SK-N-SH treated with all-trans-retinoic acid at 6 μM for 48 hours (cell line): Measurements from ENCODE around the gene FDX2.

ENCODE experiments used
- ATAC-seq: fragments of 200-7000 bp; cut with Tn5 transposase; 3 replicates; pipeline ENCODE4 v1.9.1; 2020; ENCODE audit warnings: mild to moderate bottlenecking, moderate library complexity
- ARNTL ChIP-seq: fragments of 450-650 bp; formaldehyde crosslinking; IDR thresholded peaks from 2 replicates; pipeline ENCODE4 v1.5.0; 2020; ENCODE audit warnings: low read depth, mild to moderate bottlenecking, moderate library complexity, borderline replicate concordance
- BACH2 ChIP-seq: fragments of 250-450 bp; sonication (Bioruptor Pico); IDR thresholded peaks from 2 replicates; pipeline ENCODE4 v1.9.0; 2021; ENCODE audit warnings: mild to moderate bottlenecking, borderline replicate concordance
- CSDC2 ChIP-seq: fragments of 250-450 bp; sonication (Bioruptor Pico); IDR thresholded peaks from 2 replicates; pipeline ENCODE4 v1.5.0; 2020; ENCODE audit warnings: mild to moderate bottlenecking, moderate library complexity
- CSRNP3 ChIP-seq: fragments of 250-450 bp; sonication (Bioruptor Pico); IDR thresholded peaks from 2 replicates; pipeline ENCODE4 v1.5.1; 2021; ENCODE audit warnings: mild to moderate bottlenecking, moderate library complexity
- ESRRG ChIP-seq: fragments of 250-450 bp; sonication (Bioruptor Pico); IDR thresholded peaks from 2 replicates; pipeline ENCODE4 v1.6.1; 2021; ENCODE audit warnings: mild to moderate bottlenecking
- GLIS3 ChIP-seq: fragments of 250-450 bp; sonication (Bioruptor Pico); IDR thresholded peaks from 2 replicates; pipeline ENCODE4 v1.5.0; 2020; ENCODE audit warnings: mild to moderate bottlenecking, moderate library complexity
- ISL1 ChIP-seq: fragments of 250-450 bp; sonication (Bioruptor Pico); IDR thresholded peaks from 2 replicates; pipeline ENCODE4 v2.1.2; 2022; ENCODE audit warnings: mild to moderate bottlenecking, moderate library complexity
- OSR1 ChIP-seq: fragments of 250-450 bp; sonication (Bioruptor Pico); IDR thresholded peaks from 2 replicates; pipeline ENCODE4 v1.8.0; 2022; ENCODE audit warnings: moderate library complexity, mild to moderate bottlenecking, inconsistent platforms
- PATZ1 ChIP-seq: fragments of 250-450 bp; sonication (Bioruptor Pico); IDR thresholded peaks from 2 replicates; pipeline ENCODE4 v1.8.0; 2020; ENCODE audit warnings: mild to moderate bottlenecking, moderate library complexity, borderline replicate concordance
- POU6F1 ChIP-seq: fragments of 250-450 bp; sonication (Bioruptor Pico); IDR thresholded peaks from 2 replicates; pipeline ENCODE4 v1.8.0; 2021; ENCODE audit warnings: low read depth, mild to moderate bottlenecking, moderate library complexity, borderline replicate concordance
- PPARA ChIP-seq: fragments of 250-450 bp; sonication (Bioruptor Pico); IDR thresholded peaks from 2 replicates; pipeline ENCODE4 v1.5.0; 2020; ENCODE audit warnings: mild to moderate bottlenecking, borderline replicate concordance
- RARB ChIP-seq: fragments of 250-450 bp; sonication (Bioruptor Pico); IDR thresholded peaks from 2 replicates; pipeline ENCODE4 v1.8.0; 2021; ENCODE audit warnings: mild to moderate bottlenecking, moderate library complexity
- SNAI2 ChIP-seq: fragments of 250-450 bp; sonication (Bioruptor Pico); IDR thresholded peaks from 2 replicates; pipeline ENCODE4 v1.5.0; 2020; ENCODE audit warnings: mild to moderate bottlenecking, moderate library complexity
- TCF4 ChIP-seq: fragments of 250-450 bp; sonication (Bioruptor Pico); IDR thresholded peaks from 2 replicates; pipeline ENCODE4 v1.8.0; 2021; ENCODE audit warnings: mild to moderate bottlenecking, moderate library complexity, borderline replicate concordance
- TOX ChIP-seq: fragments of 250-450 bp; sonication (Bioruptor Pico); IDR thresholded peaks from 2 replicates; pipeline ENCODE4 v1.8.0; 2021; ENCODE audit warnings: mild to moderate bottlenecking, moderate library complexity, borderline replicate concordance
- TSHZ2 ChIP-seq: fragments of 250-450 bp; sonication (Bioruptor Pico); IDR thresholded peaks from 2 replicates; pipeline ENCODE4 v1.5.0; 2020; ENCODE audit warnings: mild to moderate bottlenecking, moderate library complexity
- ZC3H10 ChIP-seq: fragments of 250-450 bp; sonication (Bioruptor Pico); IDR thresholded peaks from 2 replicates; pipeline ENCODE4 v1.5.1; 2021; ENCODE audit warnings: mild to moderate bottlenecking, moderate library complexity
- ZFP3 ChIP-seq: fragments of 250-450 bp; sonication (Bioruptor Pico); IDR thresholded peaks from 2 replicates; pipeline ENCODE4 v1.5.0; 2020; ENCODE audit warnings: mild to moderate bottlenecking, moderate library complexity
- ZFP30 ChIP-seq: fragments of 450-650 bp; formaldehyde crosslinking; IDR thresholded peaks from 2 replicates; pipeline ENCODE4 v1.5.0; 2022; ENCODE audit warnings: mild to moderate bottlenecking, moderate library complexity
- ZNF565 ChIP-seq: fragments of 450-650 bp; formaldehyde crosslinking; conservative IDR thresholded peaks from 2 replicates; pipeline ENCODE4 v1.5.0; 2020; ENCODE audit warnings: low read depth, mild to moderate bottlenecking, moderate library complexity
- ZNF70 ChIP-seq: fragments of 450-650 bp; formaldehyde crosslinking; IDR thresholded peaks from 2 replicates; pipeline ENCODE4 v1.5.0; 2020; ENCODE audit warnings: mild to moderate bottlenecking, moderate library complexity

The FDX2 gene

GRCh38 chr19:10294368-10294697 is 21.5 kb downstream of the FDX2 start:
- no peak for ATAC-seq
- TF ChIP-seq TSHZ2: no peak
- no peak for TF ChIP-seq GLIS3
- TF ChIP-seq ZNF565 (CRISPR knock-in tag): no peak
- no peak for TF ChIP-seq OSR1 (CRISPR knock-in tag)
- no peak for TF ChIP-seq ESRRG (CRISPR knock-in tag)
- no peak for TF ChIP-seq ZC3H10 (CRISPR knock-in tag)
- no peak for TF ChIP-seq RARB (CRISPR knock-in tag)
- TF ChIP-seq CSRNP3 (CRISPR knock-in tag): no peak
- TF ChIP-seq PATZ1 (CRISPR knock-in tag): no peak
- TF ChIP-seq ZFP3: no peak
- no peak for TF ChIP-seq ARNTL (CRISPR knock-in tag)
- no peak for TF ChIP-seq BACH2 (CRISPR knock-in tag)

- TF ChIP-seq PPARA (no peak), ZNF70 (no peak), ZC3H10 (CRISPR knock-in tag) (no peak), PATZ1 (CRISPR knock-in tag) (no peak), CSDC2 (no peak), ZNF565 (CRISPR knock-in tag) (no peak), OSR1 (CRISPR knock-in tag) (no peak), ZFP30 (CRISPR knock-in tag) (no peak), TOX (CRISPR knock-in tag) (no peak), TCF4 (CRISPR knock-in tag) (no peak), RARB (CRISPR knock-in tag) (no peak), ISL1 (no peak), POU6F1 (CRISPR knock-in tag) (no peak), ARNTL (CRISPR knock-in tag) (no peak), BACH2 (CRISPR knock-in tag) (no peak), CSRNP3 (CRISPR knock-in tag) (no peak), SNAI2 (CRISPR knock-in tag) (no peak), ESRRG (CRISPR knock-in tag) (no peak), ZFP3 (no peak), TSHZ2 (no peak)
Observed at GRCh38 chr19:10293637-10294367, 22.0 kb downstream of the FDX2 start.

More at GRCh38 chr19:10293637-10294367, 22.0 kb downstream of the FDX2 start:
- ATAC-seq: no peak
